ENCODE measurements around the gene LRRC3. TPM values are rescaled to one million over a fixed set of nuclear protein-coding genes. Genes with fewer than 3 reads are reported as not detected.

The LRRC3 gene
- total RNA-seq, 3 donors from 2014 or later, result 1.6 to 6.4 (median 2.0) TPM

GRCh38 chr21:44506279-44507255 lies 51.3 kb downstream of the LRRC3 start:
- H3K36me3 ChIP-seq, result no peaks in the 10 kb centered on the region
- TF ChIP-seq CTCF (IDR thresholded peaks at IDR 0.05) (no peak), POLR2A (IDR thresholded peaks at IDR 0.05) (no peak), POLR2AphosphoS5 (IDR thresholded peaks at IDR 0.05) (no peak)
- peaks cover 4 to 24% of the 10 kb centered on the region in 2 donors for H3K27me3 ChIP-seq
- DNase-seq (ENCODE audit: low spot score in 2 of 2), result no peak
- intact Hi-C loops (cut with DNase I; ENCODE audit: low total_unique reads), result no loop called here
- no peaks in the 10 kb centered on the region for H3K9me3 ChIP-seq
- H3K4me3 ChIP-seq, result no peak overlapping the region
- H3K4me1 ChIP-seq, result no peaks in the 10 kb centered on the region
- H3K27ac ChIP-seq, result no peak overlapping the region

- H3K4me1 ChIP-seq, result no peaks in the 10 kb centered on the region
- H3K9me3 ChIP-seq, result no peaks in the 10 kb centered on the region
- intact Hi-C loops (cut with DNase I; ENCODE audit: low total_unique reads), result no loop called here
- H3K27ac ChIP-seq, result no peak overlapping the region
- TF ChIP-seq POLR2AphosphoS5 (IDR thresholded peaks at IDR 0.05) (no peak), CTCF (IDR thresholded peaks at IDR 0.05) (no peak), POLR2A (IDR thresholded peaks at IDR 0.05) (no peak)
- DNase-seq (ENCODE audit: low spot score in 2 of 2), result no peak
- H3K36me3 ChIP-seq, result no peaks in the 10 kb centered on the region
- no peak overlapping the region for H3K4me3 ChIP-seq
- peaks cover 4 to 24% of the 10 kb centered on the region in 2 donors for H3K27me3 ChIP-seq
These were observed 52.5 kb downstream of the LRRC3 start for GRCh38 chr21:44507673-44508425.

DNA sequence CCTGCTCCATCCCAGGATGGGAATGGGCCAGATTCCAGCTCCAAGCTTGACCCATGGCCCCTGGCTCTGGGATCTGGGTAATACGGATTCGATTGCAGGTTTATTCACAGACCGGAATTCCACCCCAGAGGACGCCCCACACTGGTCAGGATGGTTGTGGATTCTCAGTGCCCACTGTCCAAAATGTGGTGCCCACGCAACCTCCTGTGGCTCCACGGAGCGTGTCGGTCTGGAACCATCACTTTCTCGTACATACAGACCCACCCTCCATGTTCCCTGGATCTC lies 53.1 kb downstream of the LRRC3 start:
- Histone ChIP-seq H3K4me3 (no peak overlapping the region), H3K27ac (no peak overlapping the region), H3K27me3 (peaks cover 4 to 24% of the 10 kb centered on the region in 2 donors), H3K4me1 (no peaks in the 10 kb centered on the region), H3K9me3 (no peaks in the 10 kb centered on the region), H3K36me3 (no peaks in the 10 kb centered on the region)
- intact Hi-C loops (cut with DNase I; ENCODE audit: low total_unique reads), result no loop called here
- no peak for TF ChIP-seq CTCF (IDR thresholded peaks at IDR 0.05)
- TF ChIP-seq POLR2A (IDR thresholded peaks at IDR 0.05), result no peak
- no peak for TF ChIP-seq POLR2AphosphoS5 (IDR thresholded peaks at IDR 0.05)
- DNase-seq (ENCODE audit: low spot score in 2 of 2), result no peak

DNA sequence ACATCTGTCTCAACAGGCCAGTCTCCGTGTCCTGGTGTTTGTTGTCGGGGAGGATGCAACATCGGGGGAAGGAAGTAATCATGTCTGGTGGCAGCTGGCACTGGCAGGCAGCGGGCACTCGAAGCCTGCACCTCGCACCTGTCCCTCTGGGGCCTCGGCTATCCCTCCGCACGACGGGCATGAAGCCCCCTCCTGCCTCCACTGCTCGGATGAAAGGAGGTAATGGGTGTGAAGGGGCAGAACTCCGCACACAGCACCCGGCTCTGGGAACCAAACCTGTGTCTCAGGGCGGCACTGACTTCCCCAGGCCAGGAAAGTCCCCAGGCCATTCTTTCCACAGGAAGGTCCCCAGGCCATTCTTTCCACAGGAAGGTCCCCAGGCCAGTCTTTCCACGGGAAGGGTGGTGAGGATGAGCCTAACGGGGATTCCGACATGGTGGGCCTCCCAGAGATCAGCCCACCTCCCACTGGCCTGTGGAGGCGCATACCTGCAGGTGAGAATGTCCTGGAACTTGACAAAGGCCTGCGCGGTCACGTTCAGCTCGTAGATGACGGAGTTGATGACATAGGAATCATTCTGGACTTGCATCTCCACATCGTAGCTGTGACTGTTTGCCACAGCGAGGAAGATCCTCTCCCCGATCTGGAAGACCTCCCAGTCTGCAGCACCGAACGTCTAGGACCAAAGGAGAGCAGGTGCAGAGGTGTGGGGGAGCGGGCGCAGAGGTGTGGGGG lies 53.6 kb downstream of the LRRC3 start:
- TF ChIP-seq POLR2AphosphoS5 (IDR thresholded peaks at IDR 0.05), result no peak
- TF ChIP-seq CTCF (IDR thresholded peaks at IDR 0.05), result no peak
- TF ChIP-seq POLR2A (IDR thresholded peaks at IDR 0.05), result no peak
- H3K36me3 ChIP-seq, result no peaks in the 10 kb centered on the region
- intact Hi-C loops (cut with DNase I; ENCODE audit: low total_unique reads), result no loop called here
- H3K27me3 ChIP-seq, result peaks cover 4 to 24% of the 10 kb centered on the region in 2 donors
- H3K4me3 ChIP-seq, result no peak overlapping the region
- no peaks in the 10 kb centered on the region for H3K4me1 ChIP-seq
- no peak overlapping the region for H3K27ac ChIP-seq
- no peaks in the 10 kb centered on the region for H3K9me3 ChIP-seq
- DNase-seq (ENCODE audit: low spot score in 2 of 2), result no peak

Data from breast epithelium (tissue), 4 donors.